GM23338 (cell line): ENCODE measurements around the gene LRRC8E. TPM values are rescaled to one million over a fixed set of nuclear protein-coding genes. Genes with fewer than 3 reads are reported as not detected.

Experiments used
- ATAC-seq: fragments of 200-7000 bp; cut with Tn5 transposase; 3 replicates; pipeline ENCODE4 v1.9.1; 2020
- DNase-seq: peaks from one replicate; pipeline ENCODE4 v3.0.0-alpha.2; 2015; ENCODE audit warnings: low spot score
- H2AFZ ChIP-seq: fragments of 200-600 bp; sonication (generic); 2 replicates; pipeline ENCODE4 v1.8.0; 2016; ENCODE audit warnings: antibody characterized with exemption, mild to moderate bottlenecking, moderate library complexity
- H3F3A ChIP-seq: fragments of 200-600 bp; sonication (generic); replicated peaks from 2 replicates; pipeline ENCODE4 v1.8.0; 2017; ENCODE audit warnings: antibody characterized with exemption, mixed run types, low read depth
- H3K27ac ChIP-seq: fragments of 200-600 bp; sonication (generic); 2 replicates; pipeline ENCODE4 v1.6.1; 2016; ENCODE audit warnings: low read depth
- H3K27me3 ChIP-seq: fragments of 200-600 bp; sonication (generic); 2 replicates; pipeline ENCODE4 v1.8.0; 2016; ENCODE audit warnings: mild to moderate bottlenecking, mixed run types, moderate library complexity; ENCODE audit not compliant: insufficient read depth
- H3K36me3 ChIP-seq: fragments of 200-600 bp; sonication (generic); 2 replicates; pipeline ENCODE4 v1.8.0; 2016; ENCODE audit warnings: mild to moderate bottlenecking; ENCODE audit not compliant: insufficient read depth
- H3K4me1 ChIP-seq: fragments of 200-600 bp; sonication (generic); 2 replicates; pipeline ENCODE4 v1.8.0; 2016; ENCODE audit warnings: mild to moderate bottlenecking, moderate library complexity; ENCODE audit not compliant: insufficient read depth
- H3K4me2 ChIP-seq: fragments of 200-600 bp; sonication (generic); 2 replicates; pipeline ENCODE4 v1.7.1; 2017; ENCODE audit warnings: mixed run types
- H3K4me3 ChIP-seq: fragments of 200-600 bp; sonication (generic); 2 replicates; pipeline ENCODE4 v1.6.1; 2016; ENCODE audit warnings: mixed run types
- H3K79me2 ChIP-seq: fragments of 200-600 bp; sonication (generic); replicated peaks from 2 replicates; pipeline ENCODE4 v1.8.0; 2017; ENCODE audit warnings: mild to moderate bottlenecking; ENCODE audit not compliant: insufficient read depth
- H3K9me2 ChIP-seq: fragments of 200-600 bp; sonication (generic); 2 replicates; pipeline ENCODE4 v1.8.0; 2017; ENCODE audit not compliant: insufficient read depth
- H4K20me1 ChIP-seq: fragments of 200-600 bp; sonication (generic); replicated peaks from 2 replicates; pipeline ENCODE4 v1.8.0; 2017; ENCODE audit warnings: mild to moderate bottlenecking; ENCODE audit not compliant: insufficient read depth
- H3K27ac Mint-ChIP-seq: 2 replicates; pipeline ENCODE4 v1.8.0; 2020; ENCODE audit warnings: inconsistent platforms, mild to moderate bottlenecking, moderate library complexity, mixed read lengths
- H3K27me3 Mint-ChIP-seq: 3 replicates; pipeline ENCODE4 v1.8.0; 2022; ENCODE audit warnings: low read depth, mild to moderate bottlenecking, moderate library complexity, mixed read lengths, inconsistent platforms; ENCODE audit not compliant: insufficient read depth, poor library complexity
- H3K36me3 Mint-ChIP-seq: 3 replicates; pipeline ENCODE4 v1.8.0; 2021; ENCODE audit warnings: low read depth, mild to moderate bottlenecking, inconsistent platforms, moderate library complexity, mixed read lengths
- H3K4me1 Mint-ChIP-seq: 3 replicates; pipeline ENCODE4 v1.8.0; 2020; ENCODE audit warnings: mild to moderate bottlenecking, inconsistent platforms, mixed read lengths
- H3K4me3 Mint-ChIP-seq: 3 replicates; pipeline ENCODE4 v1.8.0; 2021; ENCODE audit warnings: moderate library complexity, mild to moderate bottlenecking, inconsistent platforms, mixed read lengths
- H3K9me3 Mint-ChIP-seq: 3 replicates; pipeline ENCODE4 v1.8.0; 2020; ENCODE audit warnings: moderate library complexity, mild to moderate bottlenecking, inconsistent platforms, mixed read lengths
- CREB1 ChIP-seq: fragments of 250-450 bp; sonication (Bioruptor Pico); IDR thresholded peaks from 2 replicates; pipeline ENCODE4 v1.5.0; 2020; ENCODE audit warnings: low read depth, mild to moderate bottlenecking, moderate library complexity
- POLR2AphosphoS5 ChIP-seq: IDR thresholded peaks from 2 replicates; pipeline ENCODE4 v1.6.1; 2016; ENCODE audit warnings: antibody characterized with exemption, low read depth
- ZNF331 ChIP-seq: fragments of 250-450 bp; sonication (Bioruptor Pico); IDR thresholded peaks from 2 replicates; pipeline ENCODE4 v1.5.0; 2020; ENCODE audit warnings: low read depth, mild to moderate bottlenecking, moderate library complexity
- polyA plus RNA-seq: library from polyadenylated mRNA; unstranded; fragments of >200 nt; fragmentation: Nextera tagmentation; extraction: Ambion mirVana; gene quantifications from 2 replicates; pipeline ENCODE4 v1.2.1, GENCODE V29; 2016
- total RNA-seq: library from RNA; depleted of rRNA; stranded (reverse); fragments of >200 nt; shearing (Covaris generic); gene quantifications from 2 replicates; pipeline ENCODE4 v1.2.3, GENCODE V29; 2014
- TF ChIP-seq, protein P1 (sequence below), 2 experiments: fragments of 200-600 bp in 1 of 2; sonication (generic) in 1 of 2; conservative IDR thresholded peaks; 2 replicates each; pipeline versions ENCODE4 v1.5.1 to v1.6.1; 2016 to 2017; ENCODE audit warnings: antibody characterized with exemption in 2 of 2, low read depth in 2 of 2, mild to moderate bottlenecking in 2 of 2, moderate library complexity in 1 of 2
- TF ChIP-seq, protein P2 (sequence below): IDR thresholded peaks from one replicate; pipeline ENCODE4 v1.6.1; 2018; ENCODE audit warnings: antibody characterized with exemption; ENCODE audit not compliant: unreplicated experiment

LRRC8E gene
- total and polyA plus RNA-seq, 2 experiments from 2014 or later, result 0.29 to 4.8 TPM

- H3K27me3 Mint-ChIP-seq, result peaks cover 43% of the 10 kb centered on the region
- TF ChIP-seq, protein P1, sequence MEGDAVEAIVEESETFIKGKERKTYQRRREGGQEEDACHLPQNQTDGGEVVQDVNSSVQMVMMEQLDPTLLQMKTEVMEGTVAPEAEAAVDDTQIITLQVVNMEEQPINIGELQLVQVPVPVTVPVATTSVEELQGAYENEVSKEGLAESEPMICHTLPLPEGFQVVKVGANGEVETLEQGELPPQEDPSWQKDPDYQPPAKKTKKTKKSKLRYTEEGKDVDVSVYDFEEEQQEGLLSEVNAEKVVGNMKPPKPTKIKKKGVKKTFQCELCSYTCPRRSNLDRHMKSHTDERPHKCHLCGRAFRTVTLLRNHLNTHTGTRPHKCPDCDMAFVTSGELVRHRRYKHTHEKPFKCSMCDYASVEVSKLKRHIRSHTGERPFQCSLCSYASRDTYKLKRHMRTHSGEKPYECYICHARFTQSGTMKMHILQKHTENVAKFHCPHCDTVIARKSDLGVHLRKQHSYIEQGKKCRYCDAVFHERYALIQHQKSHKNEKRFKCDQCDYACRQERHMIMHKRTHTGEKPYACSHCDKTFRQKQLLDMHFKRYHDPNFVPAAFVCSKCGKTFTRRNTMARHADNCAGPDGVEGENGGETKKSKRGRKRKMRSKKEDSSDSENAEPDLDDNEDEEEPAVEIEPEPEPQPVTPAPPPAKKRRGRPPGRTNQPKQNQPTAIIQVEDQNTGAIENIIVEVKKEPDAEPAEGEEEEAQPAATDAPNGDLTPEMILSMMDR (conservative IDR thresholded peaks at IDR 0.05; ENCODE audit: low read depth in 2 of 2), result peak; percentile 42 to 65; a peak in 3 of 4 replicates
- TF ChIP-seq ZNF331 (CRISPR knock-in tag), result no peak
- Histone ChIP-seq H3K9me2 (no peaks in the 10 kb centered on the region), H3K36me3 (no peaks in the 10 kb centered on the region), H4K20me1 (no peaks in the 10 kb centered on the region), H3K4me1 (peaks cover 34% of the 10 kb centered on the region), H3K27ac (no peak overlapping the region), H2AFZ (peak overlapping the region; percentile 90), H3K4me3 (peak overlapping the region; percentile 65), H3K79me2 (no peaks in the 10 kb centered on the region), H3K27me3 (peaks cover 52% of the 10 kb centered on the region), H3K4me2 (peak overlapping the region; percentile 86), H3F3A (0 out of 2 replicates have a peak, but pooled peaks cover 6% of the 10 kb centered on the region)
- peaks cover 31% of the 10 kb centered on the region for H3K4me1 Mint-ChIP-seq
- peak; percentile 80 for DNase-seq
- no peaks in the 10 kb centered on the region for H3K36me3 Mint-ChIP-seq
- peak; percentile 20 for ATAC-seq
- no peaks in the 10 kb centered on the region for H3K9me3 Mint-ChIP-seq
- H3K4me3 Mint-ChIP-seq, result peak overlapping the region; percentile 79
- H3K27ac Mint-ChIP-seq, result no peak overlapping the region
These were observed 26.5 kb upstream of the LRRC8E start for GRCh38 chr19:7861619-7862412.

- Histone ChIP-seq H3F3A (0 out of 2 replicates have a peak, but pooled peaks cover 6% of the 10 kb centered on the region), H4K20me1 (no peaks in the 10 kb centered on the region), H3K4me3 (peak overlapping the region; percentile 67), H3K27me3 (peaks cover 58% of the 10 kb centered on the region), H3K4me1 (peaks cover 33% of the 10 kb centered on the region), H2AFZ (peak overlapping the region; percentile 90), H3K79me2 (no peaks in the 10 kb centered on the region), H3K9me2 (no peaks in the 10 kb centered on the region), H3K36me3 (no peaks in the 10 kb centered on the region), H3K4me2 (peak overlapping the region; percentile 86), H3K27ac (no peak overlapping the region)
- H3K4me1 Mint-ChIP-seq, result peaks cover 25% of the 10 kb centered on the region
- peak; percentile 97 for DNase-seq
- H3K27me3 Mint-ChIP-seq, result peaks cover 47% of the 10 kb centered on the region
- ATAC-seq, result peak; percentile 35
- peak overlapping the region; percentile 79 for H3K4me3 Mint-ChIP-seq
- no peaks in the 10 kb centered on the region for H3K9me3 Mint-ChIP-seq
- H3K36me3 Mint-ChIP-seq, result no peaks in the 10 kb centered on the region
- H3K27ac Mint-ChIP-seq, result no peak overlapping the region
- TF ChIP-seq, protein P2, sequence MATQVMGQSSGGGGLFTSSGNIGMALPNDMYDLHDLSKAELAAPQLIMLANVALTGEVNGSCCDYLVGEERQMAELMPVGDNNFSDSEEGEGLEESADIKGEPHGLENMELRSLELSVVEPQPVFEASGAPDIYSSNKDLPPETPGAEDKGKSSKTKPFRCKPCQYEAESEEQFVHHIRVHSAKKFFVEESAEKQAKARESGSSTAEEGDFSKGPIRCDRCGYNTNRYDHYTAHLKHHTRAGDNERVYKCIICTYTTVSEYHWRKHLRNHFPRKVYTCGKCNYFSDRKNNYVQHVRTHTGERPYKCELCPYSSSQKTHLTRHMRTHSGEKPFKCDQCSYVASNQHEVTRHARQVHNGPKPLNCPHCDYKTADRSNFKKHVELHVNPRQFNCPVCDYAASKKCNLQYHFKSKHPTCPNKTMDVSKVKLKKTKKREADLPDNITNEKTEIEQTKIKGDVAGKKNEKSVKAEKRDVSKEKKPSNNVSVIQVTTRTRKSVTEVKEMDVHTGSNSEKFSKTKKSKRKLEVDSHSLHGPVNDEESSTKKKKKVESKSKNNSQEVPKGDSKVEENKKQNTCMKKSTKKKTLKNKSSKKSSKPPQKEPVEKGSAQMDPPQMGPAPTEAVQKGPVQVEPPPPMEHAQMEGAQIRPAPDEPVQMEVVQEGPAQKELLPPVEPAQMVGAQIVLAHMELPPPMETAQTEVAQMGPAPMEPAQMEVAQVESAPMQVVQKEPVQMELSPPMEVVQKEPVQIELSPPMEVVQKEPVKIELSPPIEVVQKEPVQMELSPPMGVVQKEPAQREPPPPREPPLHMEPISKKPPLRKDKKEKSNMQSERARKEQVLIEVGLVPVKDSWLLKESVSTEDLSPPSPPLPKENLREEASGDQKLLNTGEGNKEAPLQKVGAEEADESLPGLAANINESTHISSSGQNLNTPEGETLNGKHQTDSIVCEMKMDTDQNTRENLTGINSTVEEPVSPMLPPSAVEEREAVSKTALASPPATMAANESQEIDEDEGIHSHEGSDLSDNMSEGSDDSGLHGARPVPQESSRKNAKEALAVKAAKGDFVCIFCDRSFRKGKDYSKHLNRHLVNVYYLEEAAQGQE, result no peak
- TF ChIP-seq POLR2AphosphoS5 (peak; percentile 45; the same call in 1 of the 2 replicates), CREB1 (CRISPR knock-in tag) (0 out of 2 replicates have a peak, but pooled peaks have one; percentile 11)
These were observed 25.8 kb upstream of the LRRC8E start for GRCh38 chr19:7862413-7862951.
